GM23338 (cell line): Measurements from ENCODE around the gene AK6. TPM values are rescaled to one million over a fixed set of nuclear protein-coding genes. Genes with fewer than 3 reads are reported as not detected.

ENCODE experiments used
- ATAC-seq: fragments of 200-7000 bp; cut with Tn5 transposase; 3 replicates; pipeline ENCODE4 v1.9.1; 2020
- DNase-seq: peaks from one replicate; pipeline ENCODE4 v3.0.0-alpha.2; 2015; ENCODE audit warnings: low spot score
- H2AFZ ChIP-seq: fragments of 200-600 bp; sonication (generic); 2 replicates; pipeline ENCODE4 v1.8.0; 2016; ENCODE audit warnings: antibody characterized with exemption, mild to moderate bottlenecking, moderate library complexity
- H3F3A ChIP-seq: fragments of 200-600 bp; sonication (generic); replicated peaks from 2 replicates; pipeline ENCODE4 v1.8.0; 2017; ENCODE audit warnings: antibody characterized with exemption, mixed run types, low read depth
- H3K27ac ChIP-seq: fragments of 200-600 bp; sonication (generic); 2 replicates; pipeline ENCODE4 v1.6.1; 2016; ENCODE audit warnings: low read depth
- H3K27me3 ChIP-seq: fragments of 200-600 bp; sonication (generic); 2 replicates; pipeline ENCODE4 v1.8.0; 2016; ENCODE audit warnings: mild to moderate bottlenecking, mixed run types, moderate library complexity; ENCODE audit not compliant: insufficient read depth
- H3K36me3 ChIP-seq: fragments of 200-600 bp; sonication (generic); 2 replicates; pipeline ENCODE4 v1.8.0; 2016; ENCODE audit warnings: mild to moderate bottlenecking; ENCODE audit not compliant: insufficient read depth
- H3K4me1 ChIP-seq: fragments of 200-600 bp; sonication (generic); 2 replicates; pipeline ENCODE4 v1.8.0; 2016; ENCODE audit warnings: mild to moderate bottlenecking, moderate library complexity; ENCODE audit not compliant: insufficient read depth
- H3K4me2 ChIP-seq: fragments of 200-600 bp; sonication (generic); 2 replicates; pipeline ENCODE4 v1.7.1; 2017; ENCODE audit warnings: mixed run types
- H3K4me3 ChIP-seq: fragments of 200-600 bp; sonication (generic); 2 replicates; pipeline ENCODE4 v1.6.1; 2016; ENCODE audit warnings: mixed run types
- H3K79me2 ChIP-seq: fragments of 200-600 bp; sonication (generic); replicated peaks from 2 replicates; pipeline ENCODE4 v1.8.0; 2017; ENCODE audit warnings: mild to moderate bottlenecking; ENCODE audit not compliant: insufficient read depth
- H3K9me2 ChIP-seq: fragments of 200-600 bp; sonication (generic); 2 replicates; pipeline ENCODE4 v1.8.0; 2017; ENCODE audit not compliant: insufficient read depth
- H4K20me1 ChIP-seq: fragments of 200-600 bp; sonication (generic); replicated peaks from 2 replicates; pipeline ENCODE4 v1.8.0; 2017; ENCODE audit warnings: mild to moderate bottlenecking; ENCODE audit not compliant: insufficient read depth
- H3K27ac Mint-ChIP-seq: 2 replicates; pipeline ENCODE4 v1.8.0; 2020; ENCODE audit warnings: inconsistent platforms, mild to moderate bottlenecking, moderate library complexity, mixed read lengths
- H3K27me3 Mint-ChIP-seq: 3 replicates; pipeline ENCODE4 v1.8.0; 2022; ENCODE audit warnings: low read depth, mild to moderate bottlenecking, moderate library complexity, mixed read lengths, inconsistent platforms; ENCODE audit not compliant: insufficient read depth, poor library complexity
- H3K36me3 Mint-ChIP-seq: 3 replicates; pipeline ENCODE4 v1.8.0; 2021; ENCODE audit warnings: low read depth, mild to moderate bottlenecking, inconsistent platforms, moderate library complexity, mixed read lengths
- H3K4me1 Mint-ChIP-seq: 3 replicates; pipeline ENCODE4 v1.8.0; 2020; ENCODE audit warnings: mild to moderate bottlenecking, inconsistent platforms, mixed read lengths
- H3K4me3 Mint-ChIP-seq: 3 replicates; pipeline ENCODE4 v1.8.0; 2021; ENCODE audit warnings: moderate library complexity, mild to moderate bottlenecking, inconsistent platforms, mixed read lengths
- H3K9me3 Mint-ChIP-seq: 3 replicates; pipeline ENCODE4 v1.8.0; 2020; ENCODE audit warnings: moderate library complexity, mild to moderate bottlenecking, inconsistent platforms, mixed read lengths
- CREB1 ChIP-seq: fragments of 250-450 bp; sonication (Bioruptor Pico); IDR thresholded peaks from 2 replicates; pipeline ENCODE4 v1.5.0; 2020; ENCODE audit warnings: low read depth, mild to moderate bottlenecking, moderate library complexity
- EZH2 ChIP-seq: fragments of 200-600 bp; sonication (generic); IDR thresholded peaks from one replicate; pipeline ENCODE4 v1.8.0; 2017; ENCODE audit warnings: antibody characterized with exemption, mild to moderate bottlenecking, low read depth; ENCODE audit not compliant: unreplicated experiment
- EZH2phosphoT487 ChIP-seq: fragments of 200-600 bp; sonication (generic); IDR thresholded peaks from one replicate; pipeline ENCODE4 v1.8.1; 2018; ENCODE audit warnings: antibody characterized with exemption; ENCODE audit not compliant: unreplicated experiment
- JUNB ChIP-seq: IDR thresholded peaks from one replicate; pipeline ENCODE4 v1.6.1; 2016; ENCODE audit warnings: antibody characterized with exemption; ENCODE audit not compliant: unreplicated experiment
- NANOG ChIP-seq: IDR thresholded peaks from 2 replicates; pipeline ENCODE4 v1.6.1; 2016; ENCODE audit warnings: antibody characterized with exemption, borderline replicate concordance
- POLR2AphosphoS5 ChIP-seq: IDR thresholded peaks from 2 replicates; pipeline ENCODE4 v1.6.1; 2016; ENCODE audit warnings: antibody characterized with exemption, low read depth
- STAT1 ChIP-seq: IDR thresholded peaks from one replicate; pipeline ENCODE4 v1.6.1; 2016; ENCODE audit warnings: antibody characterized with exemption; ENCODE audit not compliant: unreplicated experiment
- ZNF114 ChIP-seq: fragments of 250-450 bp; sonication (Bioruptor Pico); IDR thresholded peaks from 2 replicates; pipeline ENCODE4 v1.5.0; 2020; ENCODE audit warnings: mild to moderate bottlenecking, moderate library complexity
- polyA plus RNA-seq: library from polyadenylated mRNA; unstranded; fragments of >200 nt; fragmentation: Nextera tagmentation; extraction: Ambion mirVana; gene quantifications from 2 replicates; pipeline ENCODE4 v1.2.1, GENCODE V29; 2016
- total RNA-seq: library from RNA; depleted of rRNA; stranded (reverse); fragments of >200 nt; shearing (Covaris generic); gene quantifications from 2 replicates; pipeline ENCODE4 v1.2.3, GENCODE V29; 2014
- TF ChIP-seq, protein P1 (sequence below): IDR thresholded peaks from 2 replicates; pipeline ENCODE4 v1.6.1; 2016; ENCODE audit warnings: antibody characterized with exemption
- TF ChIP-seq, protein P2 (sequence below), 2 experiments: fragments of 200-600 bp in 1 of 2; sonication (generic) in 1 of 2; conservative IDR thresholded peaks; 2 replicates each; pipeline versions ENCODE4 v1.5.1 to v1.6.1; 2016 to 2017; ENCODE audit warnings: antibody characterized with exemption in 2 of 2, low read depth in 2 of 2, mild to moderate bottlenecking in 2 of 2, moderate library complexity in 1 of 2
- TF ChIP-seq, protein P3 (sequence below): fragments of 250-450 bp; sonication (Bioruptor Pico); IDR thresholded peaks from 2 replicates; pipeline ENCODE4 v1.5.0; 2020; ENCODE audit warnings: mild to moderate bottlenecking, moderate library complexity

AK6 gene
- total and polyA plus RNA-seq, 2 experiments from 2014 or later, result 37.3 to 260 TPM

DNA sequence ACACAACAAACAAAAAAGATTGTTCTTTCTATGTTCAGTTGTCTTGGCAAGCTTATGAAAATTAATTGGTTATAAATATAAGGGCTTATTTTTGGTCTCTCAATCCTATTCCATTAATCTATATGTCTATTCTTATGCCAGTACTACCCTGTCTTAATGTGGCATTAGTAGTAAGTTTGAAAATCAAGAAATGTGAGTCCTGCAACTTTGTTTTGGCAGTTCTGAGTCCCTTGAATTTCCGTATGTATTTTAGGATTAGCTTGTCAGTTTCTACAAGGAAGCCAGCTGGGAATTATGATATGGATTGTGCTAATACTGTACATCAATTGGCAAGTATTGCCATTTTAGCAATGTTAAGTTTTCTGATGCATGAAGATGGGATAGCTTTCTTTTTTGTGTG is 26.2 kb downstream of the AK6 start:
- ATAC-seq (no peak), DNase-seq (no peak)
- Histone ChIP-seq H3K9me2 (no peaks in the 10 kb centered on the region), H3K4me1 (no peaks in the 10 kb centered on the region), H3K4me2 (no peak overlapping the region), H3K27me3 (no peaks in the 10 kb centered on the region), H2AFZ (no peak overlapping the region), H4K20me1 (no peaks in the 10 kb centered on the region), H3K36me3 (no peaks in the 10 kb centered on the region), H3K79me2 (no peaks in the 10 kb centered on the region), H3F3A (no peaks in the 10 kb centered on the region), H3K27ac (no peak overlapping the region), H3K4me3 (no peak overlapping the region)
- Mint-ChIP-seq H3K4me1 (no peaks in the 10 kb centered on the region), H3K4me3 (no peak overlapping the region), H3K27me3 (no peaks in the 10 kb centered on the region), H3K9me3 (no peaks in the 10 kb centered on the region), H3K36me3 (no peaks in the 10 kb centered on the region), H3K27ac (no peak overlapping the region)
- no peak for TF ChIP-seq EZH2
- TF ChIP-seq CREB1 (CRISPR knock-in tag), result no peak
- no peak for TF ChIP-seq STAT1
- TF ChIP-seq POLR2AphosphoS5, result no peak
- no peak for TF ChIP-seq ZNF114 (CRISPR knock-in tag)
- TF ChIP-seq EZH2phosphoT487, result no peak
- TF ChIP-seq, protein P1, sequence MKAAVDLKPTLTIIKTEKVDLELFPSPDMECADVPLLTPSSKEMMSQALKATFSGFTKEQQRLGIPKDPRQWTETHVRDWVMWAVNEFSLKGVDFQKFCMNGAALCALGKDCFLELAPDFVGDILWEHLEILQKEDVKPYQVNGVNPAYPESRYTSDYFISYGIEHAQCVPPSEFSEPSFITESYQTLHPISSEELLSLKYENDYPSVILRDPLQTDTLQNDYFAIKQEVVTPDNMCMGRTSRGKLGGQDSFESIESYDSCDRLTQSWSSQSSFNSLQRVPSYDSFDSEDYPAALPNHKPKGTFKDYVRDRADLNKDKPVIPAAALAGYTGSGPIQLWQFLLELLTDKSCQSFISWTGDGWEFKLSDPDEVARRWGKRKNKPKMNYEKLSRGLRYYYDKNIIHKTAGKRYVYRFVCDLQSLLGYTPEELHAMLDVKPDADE, result no peak

DNA sequence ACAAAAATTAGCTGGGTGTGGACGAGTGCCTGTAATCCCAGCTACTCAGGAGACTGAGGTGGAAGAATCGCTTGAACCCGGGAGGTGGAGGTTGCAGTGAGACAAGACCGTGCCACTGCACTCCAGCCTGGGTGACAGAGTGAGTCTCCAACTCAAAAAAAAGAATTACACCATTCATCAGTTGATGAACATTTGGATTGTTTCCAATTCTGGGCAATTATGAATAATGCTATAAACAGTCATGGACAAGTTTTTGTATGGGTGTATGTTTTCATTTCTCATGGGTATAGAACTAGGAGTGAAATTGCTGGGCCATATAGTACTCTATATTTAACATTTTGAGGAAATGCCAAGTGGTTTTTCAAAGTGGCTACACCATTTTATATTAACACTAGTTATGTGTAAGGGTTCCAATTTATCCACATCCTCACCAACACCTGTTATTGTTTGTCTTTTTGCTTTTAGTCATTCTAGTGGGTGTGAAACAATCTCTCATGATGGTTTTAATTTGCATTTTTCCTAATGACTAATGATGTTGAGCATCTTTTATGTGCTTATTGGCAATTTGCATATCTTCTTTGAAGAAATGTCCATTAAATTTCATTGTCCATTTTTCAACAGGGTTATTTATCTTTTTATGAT is 27.7 kb downstream of the AK6 start:
- H3K36me3 ChIP-seq, result no peaks in the 10 kb centered on the region
- H3K4me3 ChIP-seq, result no peak overlapping the region
- H3K4me2 ChIP-seq, result no peak overlapping the region
- Mint-ChIP-seq H3K36me3 (no peaks in the 10 kb centered on the region), H3K9me3 (no peaks in the 10 kb centered on the region), H3K4me3 (no peak overlapping the region), H3K27ac (no peak overlapping the region), H3K4me1 (no peaks in the 10 kb centered on the region), H3K27me3 (no peaks in the 10 kb centered on the region)
- H3K4me1 ChIP-seq, result no peaks in the 10 kb centered on the region
- ATAC-seq (no peak), DNase-seq (no peak)
- no peak overlapping the region for H2AFZ ChIP-seq
- H3K9me2 ChIP-seq, result no peaks in the 10 kb centered on the region
- H3F3A ChIP-seq, result no peaks in the 10 kb centered on the region
- H3K27ac ChIP-seq, result no peak overlapping the region
- no peaks in the 10 kb centered on the region for H4K20me1 ChIP-seq
- H3K27me3 ChIP-seq, result no peaks in the 10 kb centered on the region
- no peaks in the 10 kb centered on the region for H3K79me2 ChIP-seq
- TF ChIP-seq POLR2AphosphoS5 (no peak), EZH2 (no peak), CREB1 (CRISPR knock-in tag) (no peak), JUNB (no peak), NANOG (no peak), EZH2phosphoT487 (no peak), ZNF114 (CRISPR knock-in tag) (no peak), STAT1 (no peak)
- TF ChIP-seq, protein P2, sequence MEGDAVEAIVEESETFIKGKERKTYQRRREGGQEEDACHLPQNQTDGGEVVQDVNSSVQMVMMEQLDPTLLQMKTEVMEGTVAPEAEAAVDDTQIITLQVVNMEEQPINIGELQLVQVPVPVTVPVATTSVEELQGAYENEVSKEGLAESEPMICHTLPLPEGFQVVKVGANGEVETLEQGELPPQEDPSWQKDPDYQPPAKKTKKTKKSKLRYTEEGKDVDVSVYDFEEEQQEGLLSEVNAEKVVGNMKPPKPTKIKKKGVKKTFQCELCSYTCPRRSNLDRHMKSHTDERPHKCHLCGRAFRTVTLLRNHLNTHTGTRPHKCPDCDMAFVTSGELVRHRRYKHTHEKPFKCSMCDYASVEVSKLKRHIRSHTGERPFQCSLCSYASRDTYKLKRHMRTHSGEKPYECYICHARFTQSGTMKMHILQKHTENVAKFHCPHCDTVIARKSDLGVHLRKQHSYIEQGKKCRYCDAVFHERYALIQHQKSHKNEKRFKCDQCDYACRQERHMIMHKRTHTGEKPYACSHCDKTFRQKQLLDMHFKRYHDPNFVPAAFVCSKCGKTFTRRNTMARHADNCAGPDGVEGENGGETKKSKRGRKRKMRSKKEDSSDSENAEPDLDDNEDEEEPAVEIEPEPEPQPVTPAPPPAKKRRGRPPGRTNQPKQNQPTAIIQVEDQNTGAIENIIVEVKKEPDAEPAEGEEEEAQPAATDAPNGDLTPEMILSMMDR (conservative IDR thresholded peaks at IDR 0.05; ENCODE audit: low read depth in 2 of 2), result no peak
- TF ChIP-seq, protein P3, sequence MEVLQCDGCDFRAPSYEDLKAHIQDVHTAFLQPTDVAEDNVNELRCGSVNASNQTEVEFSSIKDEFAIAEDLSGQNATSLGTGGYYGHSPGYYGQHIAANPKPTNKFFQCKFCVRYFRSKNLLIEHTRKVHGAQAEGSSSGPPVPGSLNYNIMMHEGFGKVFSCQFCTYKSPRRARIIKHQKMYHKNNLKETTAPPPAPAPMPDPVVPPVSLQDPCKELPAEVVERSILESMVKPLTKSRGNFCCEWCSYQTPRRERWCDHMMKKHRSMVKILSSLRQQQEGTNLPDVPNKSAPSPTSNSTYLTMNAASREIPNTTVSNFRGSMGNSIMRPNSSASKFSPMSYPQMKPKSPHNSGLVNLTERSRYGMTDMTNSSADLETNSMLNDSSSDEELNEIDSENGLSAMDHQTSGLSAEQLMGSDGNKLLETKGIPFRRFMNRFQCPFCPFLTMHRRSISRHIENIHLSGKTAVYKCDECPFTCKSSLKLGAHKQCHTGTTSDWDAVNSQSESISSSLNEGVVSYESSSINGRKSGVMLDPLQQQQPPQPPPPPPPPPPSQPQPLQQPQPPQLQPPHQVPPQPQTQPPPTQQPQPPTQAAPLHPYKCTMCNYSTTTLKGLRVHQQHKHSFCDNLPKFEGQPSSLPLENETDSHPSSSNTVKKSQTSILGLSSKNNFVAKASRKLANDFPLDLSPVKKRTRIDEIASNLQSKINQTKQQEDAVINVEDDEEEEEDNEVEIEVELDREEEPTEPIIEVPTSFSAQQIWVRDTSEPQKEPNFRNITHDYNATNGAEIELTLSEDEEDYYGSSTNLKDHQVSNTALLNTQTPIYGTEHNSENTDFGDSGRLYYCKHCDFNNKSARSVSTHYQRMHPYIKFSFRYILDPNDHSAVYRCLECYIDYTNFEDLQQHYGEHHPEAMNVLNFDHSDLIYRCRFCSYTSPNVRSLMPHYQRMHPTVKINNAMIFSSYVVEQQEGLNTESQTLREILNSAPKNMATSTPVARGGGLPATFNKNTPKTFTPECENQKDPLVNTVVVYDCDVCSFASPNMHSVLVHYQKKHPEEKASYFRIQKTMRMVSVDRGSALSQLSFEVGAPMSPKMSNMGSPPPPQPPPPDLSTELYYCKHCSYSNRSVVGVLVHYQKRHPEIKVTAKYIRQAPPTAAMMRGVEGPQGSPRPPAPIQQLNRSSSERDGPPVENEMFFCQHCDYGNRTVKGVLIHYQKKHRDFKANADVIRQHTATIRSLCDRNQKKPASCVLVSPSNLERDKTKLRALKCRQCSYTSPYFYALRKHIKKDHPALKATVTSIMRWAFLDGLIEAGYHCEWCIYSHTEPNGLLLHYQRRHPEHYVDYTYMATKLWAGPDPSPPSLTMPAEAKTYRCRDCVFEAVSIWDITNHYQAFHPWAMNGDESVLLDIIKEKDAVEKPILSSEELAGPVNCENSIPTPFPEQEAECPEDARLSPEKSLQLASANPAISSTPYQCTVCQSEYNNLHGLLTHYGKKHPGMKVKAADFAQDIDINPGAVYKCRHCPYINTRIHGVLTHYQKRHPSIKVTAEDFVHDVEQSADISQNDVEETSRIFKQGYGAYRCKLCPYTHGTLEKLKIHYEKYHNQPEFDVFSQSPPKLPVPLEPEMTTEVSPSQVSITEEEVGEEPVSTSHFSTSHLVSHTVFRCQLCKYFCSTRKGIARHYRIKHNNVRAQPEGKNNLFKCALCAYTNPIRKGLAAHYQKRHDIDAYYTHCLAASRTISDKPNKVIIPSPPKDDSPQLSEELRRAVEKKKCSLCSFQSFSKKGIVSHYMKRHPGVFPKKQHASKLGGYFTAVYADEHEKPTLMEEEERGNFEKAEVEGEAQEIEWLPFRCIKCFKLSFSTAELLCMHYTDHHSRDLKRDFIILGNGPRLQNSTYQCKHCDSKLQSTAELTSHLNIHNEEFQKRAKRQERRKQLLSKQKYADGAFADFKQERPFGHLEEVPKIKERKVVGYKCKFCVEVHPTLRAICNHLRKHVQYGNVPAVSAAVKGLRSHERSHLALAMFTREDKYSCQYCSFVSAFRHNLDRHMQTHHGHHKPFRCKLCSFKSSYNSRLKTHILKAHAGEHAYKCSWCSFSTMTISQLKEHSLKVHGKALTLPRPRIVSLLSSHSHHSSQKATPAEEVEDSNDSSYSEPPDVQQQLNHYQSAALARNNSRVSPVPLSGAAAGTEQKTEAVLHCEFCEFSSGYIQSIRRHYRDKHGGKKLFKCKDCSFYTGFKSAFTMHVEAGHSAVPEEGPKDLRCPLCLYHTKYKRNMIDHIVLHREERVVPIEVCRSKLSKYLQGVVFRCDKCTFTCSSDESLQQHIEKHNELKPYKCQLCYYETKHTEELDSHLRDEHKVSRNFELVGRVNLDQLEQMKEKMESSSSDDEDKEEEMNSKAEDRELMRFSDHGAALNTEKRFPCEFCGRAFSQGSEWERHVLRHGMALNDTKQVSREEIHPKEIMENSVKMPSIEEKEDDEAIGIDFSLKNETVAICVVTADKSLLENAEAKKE (CRISPR knock-in tag), result no peak
